ENCODE measurements around the gene CFAP107. TPM values are rescaled to one million over a fixed set of nuclear protein-coding genes. Genes with fewer than 3 reads are reported as not detected.

The CFAP107 gene
- total and polyA plus RNA-seq, 2 of the 4 experiments (the other 2 are of a cell fraction), result not detected

- Histone ChIP-seq H2AK5ac (ENCODE audit: low read depth, low read length) (no peak overlapping the region), H2BK15ac (ENCODE audit: low read depth, low read length) (no peak overlapping the region), H3K4me3 (ENCODE audit: insufficient read depth, low read depth, low read length) (no peak overlapping the region), H2AFZ (replicated peaks; ENCODE audit: low read length, poor library complexity) (no peak overlapping the region), H3K18ac (ENCODE audit: low read depth, low read length) (no peak overlapping the region), H2BK120ac (ENCODE audit: low read depth, low read length) (no peak overlapping the region), H4K91ac (ENCODE audit: insufficient read depth, low read depth, low read length) (no peak overlapping the region), H2AK9ac (replicated peaks; ENCODE audit: low read depth, low read length, poor library complexity) (no peak overlapping the region), H3K4ac (ENCODE audit: low read depth, low read length) (no peak overlapping the region), H2BK5ac (ENCODE audit: low read depth, low read length, poor library complexity, severe bottlenecking) (no peak overlapping the region), H4K5ac (ENCODE audit: low read depth, low read length) (no peak overlapping the region), H2BK20ac (ENCODE audit: low read depth, low read length) (no peak overlapping the region), H4K20me1 (ENCODE audit: insufficient read depth, low read length) (no peaks in the 10 kb centered on the region), H3K36me3 (ENCODE audit: control insufficient read depth, insufficient read depth, low read length) (no peaks in the 10 kb centered on the region), H3K4me2 (ENCODE audit: low read depth, low read length) (no peak overlapping the region), H3K56ac (ENCODE audit: extremely low read depth, insufficient read depth, low read length) (no peak overlapping the region), H4K8ac (ENCODE audit: low read depth in 2 of 2, low read length in 2 of 2) (no peak overlapping the region), H3K79me1 (ENCODE audit: low read depth in 1 of 2, low read length in 2 of 2) (no peaks in the 10 kb centered on the region), H3K9ac (ENCODE audit: low read depth, low read length) (no peak overlapping the region), H3K14ac (replicated peaks; ENCODE audit: low read depth, low read length) (no peak overlapping the region), H3K27ac (ENCODE audit: insufficient read depth, low read length) (no peak overlapping the region), H3K9me1 (ENCODE audit: insufficient read depth, low read length) (no peaks in the 10 kb centered on the region), H3K23ac (ENCODE audit: low read depth, low read length) (no peak overlapping the region), H3K27me3 (ENCODE audit: control insufficient read depth, insufficient read depth, low read length) (no peaks in the 10 kb centered on the region), H3K4me1 (ENCODE audit: control insufficient read depth, insufficient read depth, low read length) (no peaks in the 10 kb centered on the region), H3K9me3 (ENCODE audit: control insufficient read depth, insufficient read depth, low read length) (no peaks in the 10 kb centered on the region)
- in situ Hi-C loops (cut with MboI; ENCODE audit: low sequenced_read_pairs), result no loop called here
- dilution Hi-C loops (cut with HindIII; ENCODE audit: low sequenced_read_pairs, unreplicated experiment), result no loop called here
- ChIA-PET CTCF (no interaction called here), POLR2A (ENCODE audit: unreplicated experiment) (no interaction called here)
- no peak for TF ChIP-seq ELK1 (IDR thresholded peaks at IDR 0.05; ENCODE audit: borderline replicate concordance, low read depth, low read length)
- TF ChIP-seq MAFK (IDR thresholded peaks at IDR 0.05; ENCODE audit: low read depth, low read length), result peak; percentile 38; the same call in 1 of the 2 replicates
- ATAC-seq (ENCODE audit: low read depth) (no peak), DNase-seq (no peak)
- intact Hi-C loops (cut with micrococcal nuclease), result no loop called here
- WGBS, 2 experiments (ENCODE audit: extremely low coverage in 2 of 2, insufficient read length in 1 of 2), result 67% methylated on average over 1 of the region's 3 CpGs; no CpG with 5 or more reads in 1 of the 2 experiments
- BruUV-seq (replicated peaks), result no TSS peak
Measured at GRCh38 chr1:12696658-12697057, 49.3 kb upstream of the CFAP107 start.

All from IMR-90 (cell line).